Activated B cell treated with CpG ODN at 0.5 μM for 24 hours (primary cell): Measurements from ENCODE around the gene VANGL1. TPM values are rescaled to one million over a fixed set of nuclear protein-coding genes. Genes with fewer than 3 reads are reported as not detected.

Experiments used
- ATAC-seq: fragments of 200-7000 bp; cut with Tn5 transposase; one replicate; pipeline ENCODE4 v1.10.0; 2021; ENCODE audit warnings: low read depth, mild to moderate bottlenecking, moderate library complexity
- CTCF ChIA-PET: fragments of 350-600 bp; sonication (Branson Sonifier 250); formaldehyde crosslinking; loops from one replicate; lab custom pipeline; 2021; ENCODE audit warnings: antibody characterized with exemption; lab: Charles Lee
- POLR2A ChIA-PET: fragments of 350-600 bp; sonication (Branson Sonifier 250); formaldehyde crosslinking; loops from one replicate; lab custom pipeline; 2021; ENCODE audit warnings: antibody characterized with exemption; lab: Charles Lee
- DNase-seq: peaks from one replicate; pipeline ENCODE4 v3.0.0; 2022
- H3K27ac Mint-ChIP-seq: one replicate; pipeline ENCODE4 v1.8.0; 2020; ENCODE audit warnings: mixed read lengths
- H3K27me3 Mint-ChIP-seq: one replicate; pipeline ENCODE4 v1.8.0; 2021; ENCODE audit warnings: mixed read lengths
- H3K36me3 Mint-ChIP-seq: one replicate; pipeline ENCODE4 v1.8.0; 2021; ENCODE audit warnings: low read depth, mixed read lengths
- H3K4me1 Mint-ChIP-seq: one replicate; pipeline ENCODE4 v1.8.0; 2021; ENCODE audit warnings: mixed read lengths
- H3K4me3 Mint-ChIP-seq: one replicate; pipeline ENCODE4 v1.8.0; 2020; ENCODE audit warnings: mild to moderate bottlenecking, mixed read lengths
- H3K9me3 Mint-ChIP-seq: one replicate; pipeline ENCODE4 v1.8.0; 2020; ENCODE audit warnings: mixed read lengths
- intact Hi-C: fragments of 100-400 bp; cut with micrococcal nuclease; formaldehyde crosslinking; loops from one replicate; pipeline ENCODE4 v1.15.1; 2024
- total RNA-seq: library from RNA; stranded (reverse); gene quantifications from 2 replicates; pipeline ENCODE4 v1.2.3, GENCODE V29; 2022
- TF ChIP-seq, protein P1 (sequence below): fragments of 200-600 bp; IDR thresholded peaks from one replicate; pipeline ENCODE4 v1.8.0; 2022; ENCODE audit warnings: antibody characterized with exemption, mild to moderate bottlenecking

VANGL1 gene
- total RNA-seq, 1 donor from 2014 or later, result 1.2 TPM

DNA sequence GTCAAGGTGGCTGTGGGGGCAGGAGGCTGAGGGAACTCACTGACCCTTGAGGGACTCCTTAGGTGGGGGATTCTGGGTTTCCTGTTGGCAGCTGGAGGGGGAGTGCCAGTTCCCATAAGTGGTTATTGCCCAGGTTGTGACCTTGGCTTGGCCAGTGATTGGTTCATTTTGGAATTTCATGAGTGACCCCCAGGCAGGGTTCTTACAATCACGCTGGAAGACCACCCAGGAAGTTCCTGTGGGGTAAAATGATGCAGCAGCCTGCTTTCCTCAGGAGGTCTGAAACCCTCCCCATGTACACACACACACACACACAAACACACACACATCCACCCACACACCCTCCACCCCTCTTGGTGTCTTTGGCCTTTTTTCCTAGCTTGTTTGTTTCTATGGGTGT, 16.9 kb downstream of the VANGL1 start:
- TF ChIP-seq, protein P1, sequence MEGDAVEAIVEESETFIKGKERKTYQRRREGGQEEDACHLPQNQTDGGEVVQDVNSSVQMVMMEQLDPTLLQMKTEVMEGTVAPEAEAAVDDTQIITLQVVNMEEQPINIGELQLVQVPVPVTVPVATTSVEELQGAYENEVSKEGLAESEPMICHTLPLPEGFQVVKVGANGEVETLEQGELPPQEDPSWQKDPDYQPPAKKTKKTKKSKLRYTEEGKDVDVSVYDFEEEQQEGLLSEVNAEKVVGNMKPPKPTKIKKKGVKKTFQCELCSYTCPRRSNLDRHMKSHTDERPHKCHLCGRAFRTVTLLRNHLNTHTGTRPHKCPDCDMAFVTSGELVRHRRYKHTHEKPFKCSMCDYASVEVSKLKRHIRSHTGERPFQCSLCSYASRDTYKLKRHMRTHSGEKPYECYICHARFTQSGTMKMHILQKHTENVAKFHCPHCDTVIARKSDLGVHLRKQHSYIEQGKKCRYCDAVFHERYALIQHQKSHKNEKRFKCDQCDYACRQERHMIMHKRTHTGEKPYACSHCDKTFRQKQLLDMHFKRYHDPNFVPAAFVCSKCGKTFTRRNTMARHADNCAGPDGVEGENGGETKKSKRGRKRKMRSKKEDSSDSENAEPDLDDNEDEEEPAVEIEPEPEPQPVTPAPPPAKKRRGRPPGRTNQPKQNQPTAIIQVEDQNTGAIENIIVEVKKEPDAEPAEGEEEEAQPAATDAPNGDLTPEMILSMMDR, result no peak
- Mint-ChIP-seq H3K27me3 (no peaks in the 10 kb centered on the region), H3K4me3 (no peak overlapping the region), H3K4me1 (no peaks in the 10 kb centered on the region), H3K27ac (no peak overlapping the region), H3K36me3 (no peaks in the 10 kb centered on the region), H3K9me3 (no peaks in the 10 kb centered on the region)
- ChIA-PET POLR2A (no interaction called here), CTCF (no interaction called here)
- intact Hi-C loops, result no loop called here
- DNase-seq (no peak), ATAC-seq (no peak)

DNA sequence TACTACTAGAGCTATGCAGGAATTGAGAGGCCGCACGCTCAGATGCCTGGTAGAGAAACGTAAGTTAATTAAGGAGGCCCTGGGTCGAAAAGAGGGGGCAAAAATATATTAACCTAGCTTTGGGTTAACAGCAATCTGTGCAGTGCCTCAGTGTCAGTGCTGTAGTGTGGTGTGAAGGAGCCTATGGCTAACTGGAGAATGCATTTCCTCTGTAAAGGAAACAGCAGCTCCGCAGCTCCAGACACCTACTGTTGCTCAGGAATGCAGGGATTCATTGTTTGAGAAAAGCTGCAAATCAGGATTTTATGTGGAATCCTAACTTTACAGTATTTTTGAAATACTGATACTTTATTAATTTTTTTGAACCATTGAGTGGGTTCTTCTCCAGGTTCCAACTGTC, 18.4 kb downstream of the VANGL1 start:
- no peak for ATAC-seq
- H3K36me3 Mint-ChIP-seq, result no peaks in the 10 kb centered on the region
- ChIA-PET CTCF (no interaction called here), POLR2A (no interaction called here)
- no peak overlapping the region for H3K4me3 Mint-ChIP-seq
- H3K27me3 Mint-ChIP-seq, result no peaks in the 10 kb centered on the region
- TF ChIP-seq, protein P1, result no peak
- DNase-seq, result no peak
- H3K4me1 Mint-ChIP-seq, result no peaks in the 10 kb centered on the region
- H3K9me3 Mint-ChIP-seq, result no peaks in the 10 kb centered on the region
- intact Hi-C loops, result no loop called here
- no peak overlapping the region for H3K27ac Mint-ChIP-seq

- H3K4me1 Mint-ChIP-seq, result no peaks in the 10 kb centered on the region
- intact Hi-C loops, result no loop called here
- H3K27me3 Mint-ChIP-seq, result no peaks in the 10 kb centered on the region
- H3K27ac Mint-ChIP-seq, result no peak overlapping the region
- no peak for ATAC-seq
- TF ChIP-seq, protein P1, result no peak
- no peaks in the 10 kb centered on the region for H3K36me3 Mint-ChIP-seq
- no peak for DNase-seq
- H3K4me3 Mint-ChIP-seq, result no peak overlapping the region
- CTCF ChIA-PET, result no interaction called here
- H3K9me3 Mint-ChIP-seq, result no peaks in the 10 kb centered on the region
- POLR2A ChIA-PET, result no interaction called here
Measured at GRCh38 chr1:115661157-115661556, 19.4 kb downstream of the VANGL1 start.

GRCh38 chr1:115665319-115666096, 23.7 kb downstream of the VANGL1 start:
- TF ChIP-seq, protein P1, result no peak
- Mint-ChIP-seq H3K4me3 (no peak overlapping the region), H3K27ac (no peak overlapping the region), H3K27me3 (no peaks in the 10 kb centered on the region), H3K9me3 (no peaks in the 10 kb centered on the region), H3K4me1 (no peaks in the 10 kb centered on the region), H3K36me3 (no peaks in the 10 kb centered on the region)
- DNase-seq (no peak), ATAC-seq (no peak)
- POLR2A ChIA-PET, result no interaction called here
- intact Hi-C loops, result no loop called here
- CTCF ChIA-PET, result no interaction called here

DNA sequence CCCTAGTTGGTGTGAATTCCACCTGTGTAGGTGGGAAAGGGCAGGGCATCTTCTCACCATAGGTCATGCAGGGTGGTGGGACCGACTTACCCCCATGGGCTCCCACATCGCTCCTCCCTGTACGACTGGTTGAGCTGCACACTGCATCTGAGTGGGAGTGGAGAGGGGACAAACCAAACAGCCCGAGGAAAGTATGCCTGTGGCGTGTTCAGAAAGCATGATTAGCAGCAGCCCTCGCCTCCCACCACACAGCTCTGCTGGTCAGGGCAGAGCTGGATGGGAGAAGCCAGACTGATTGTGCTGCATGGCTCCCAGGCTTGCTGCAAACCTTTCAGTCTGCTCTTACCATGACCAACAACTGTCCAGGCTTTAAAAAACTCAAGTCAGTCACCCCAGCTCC, 24.4 kb downstream of the VANGL1 start:
- H3K4me3 Mint-ChIP-seq, result no peak overlapping the region
- TF ChIP-seq, protein P1, result no peak
- DNase-seq (no peak), ATAC-seq (no peak)
- ChIA-PET POLR2A (no interaction called here), CTCF (no interaction called here)
- no peaks in the 10 kb centered on the region for H3K36me3 Mint-ChIP-seq
- no peaks in the 10 kb centered on the region for H3K9me3 Mint-ChIP-seq
- no peak overlapping the region for H3K27ac Mint-ChIP-seq
- H3K4me1 Mint-ChIP-seq, result no peaks in the 10 kb centered on the region
- intact Hi-C loops, result no loop called here
- no peaks in the 10 kb centered on the region for H3K27me3 Mint-ChIP-seq
